ENCODE data around the gene TBC1D12.

DNA sequence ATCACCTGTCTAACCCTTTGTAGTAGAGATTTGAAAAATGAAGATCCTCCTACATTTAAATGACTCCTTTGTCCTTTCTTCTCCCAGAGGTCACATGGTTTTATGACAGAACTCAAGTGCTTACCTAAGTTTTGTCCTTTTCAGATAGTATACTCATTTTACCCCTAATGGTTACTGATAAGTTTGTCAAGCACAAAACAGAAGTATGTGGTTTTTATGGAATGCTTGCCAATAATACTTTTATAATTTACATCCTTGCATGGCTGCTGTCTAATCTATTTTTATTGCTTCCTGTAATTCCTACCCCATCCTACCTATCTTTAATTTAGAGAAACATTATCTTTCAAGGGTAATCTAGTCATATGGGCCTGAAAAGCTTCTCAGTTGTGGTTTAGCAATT is 180.8 kb downstream of the TBC1D12 start:
- TF ChIP-seq POLR2A (IDR thresholded peaks at IDR 0.05): no peak
- TF ChIP-seq, protein P1, sequence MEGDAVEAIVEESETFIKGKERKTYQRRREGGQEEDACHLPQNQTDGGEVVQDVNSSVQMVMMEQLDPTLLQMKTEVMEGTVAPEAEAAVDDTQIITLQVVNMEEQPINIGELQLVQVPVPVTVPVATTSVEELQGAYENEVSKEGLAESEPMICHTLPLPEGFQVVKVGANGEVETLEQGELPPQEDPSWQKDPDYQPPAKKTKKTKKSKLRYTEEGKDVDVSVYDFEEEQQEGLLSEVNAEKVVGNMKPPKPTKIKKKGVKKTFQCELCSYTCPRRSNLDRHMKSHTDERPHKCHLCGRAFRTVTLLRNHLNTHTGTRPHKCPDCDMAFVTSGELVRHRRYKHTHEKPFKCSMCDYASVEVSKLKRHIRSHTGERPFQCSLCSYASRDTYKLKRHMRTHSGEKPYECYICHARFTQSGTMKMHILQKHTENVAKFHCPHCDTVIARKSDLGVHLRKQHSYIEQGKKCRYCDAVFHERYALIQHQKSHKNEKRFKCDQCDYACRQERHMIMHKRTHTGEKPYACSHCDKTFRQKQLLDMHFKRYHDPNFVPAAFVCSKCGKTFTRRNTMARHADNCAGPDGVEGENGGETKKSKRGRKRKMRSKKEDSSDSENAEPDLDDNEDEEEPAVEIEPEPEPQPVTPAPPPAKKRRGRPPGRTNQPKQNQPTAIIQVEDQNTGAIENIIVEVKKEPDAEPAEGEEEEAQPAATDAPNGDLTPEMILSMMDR (IDR thresholded peaks at IDR 0.05): no peak

Measured in gastroesophageal sphincter (tissue), 3 donors.